Measurements from ENCODE around the gene FATE1.

FATE1 gene

DNA sequence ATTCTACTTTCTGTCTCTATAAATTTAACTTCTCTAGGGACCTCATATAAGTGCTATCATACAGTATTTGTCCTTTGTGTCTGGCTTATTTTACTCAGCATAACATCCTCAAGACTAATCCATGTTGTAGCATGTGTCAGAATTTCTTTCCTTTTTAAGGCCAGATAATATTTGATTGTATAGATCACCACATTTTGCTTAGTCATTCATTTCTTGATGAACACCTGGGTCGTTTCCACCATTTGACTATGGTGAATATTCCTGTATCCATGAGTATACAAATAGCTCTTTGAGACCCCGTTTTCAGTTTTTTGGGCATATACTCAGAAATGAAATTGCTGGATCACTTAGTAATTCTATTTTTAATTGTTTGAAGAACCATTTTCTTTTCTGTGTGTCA lies 30.7 kb downstream of the FATE1 start:
- DNase-seq = no peak

DNA sequence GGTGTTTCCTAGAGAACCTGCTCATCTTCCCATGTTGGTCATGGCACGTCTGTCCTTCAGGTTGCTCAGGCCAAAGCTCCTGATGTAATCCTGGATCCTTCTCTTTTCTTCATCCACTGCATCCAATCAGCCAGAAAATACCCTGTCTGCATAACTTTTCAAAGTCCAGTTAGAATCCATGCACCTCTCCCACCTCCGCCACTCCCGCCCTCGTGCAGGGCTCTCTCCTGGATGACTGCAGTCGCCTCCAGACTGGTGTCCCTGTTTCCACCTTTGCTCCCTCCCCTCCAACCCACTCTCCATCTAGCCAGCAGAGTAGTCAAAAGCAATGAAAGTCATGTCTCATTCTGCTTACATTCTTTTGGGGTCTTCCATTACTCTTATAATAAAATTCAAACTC lies 34.7 kb downstream of the FATE1 start:
- DNase-seq = no peak

DNA sequence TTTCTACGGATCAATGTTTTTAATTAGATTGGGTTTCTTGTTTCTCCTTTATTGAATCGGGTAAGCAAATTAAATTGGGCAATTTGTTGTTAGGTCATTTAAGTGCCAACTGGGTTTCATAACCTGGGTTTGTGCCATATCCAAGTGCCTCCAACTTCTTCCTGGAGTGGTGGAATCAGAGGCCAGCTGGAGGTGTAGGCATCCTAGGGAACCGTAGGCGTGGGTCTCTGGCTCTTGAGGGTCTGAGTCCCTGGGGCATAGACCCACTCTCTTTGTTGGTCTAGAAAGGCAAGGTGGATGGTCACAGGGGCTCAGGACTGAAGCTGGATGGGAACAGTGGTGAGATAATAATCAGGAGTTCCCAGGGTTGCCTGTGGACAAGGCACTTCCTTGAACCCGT lies 37.0 kb downstream of the FATE1 start:
- no peak for DNase-seq

DNA sequence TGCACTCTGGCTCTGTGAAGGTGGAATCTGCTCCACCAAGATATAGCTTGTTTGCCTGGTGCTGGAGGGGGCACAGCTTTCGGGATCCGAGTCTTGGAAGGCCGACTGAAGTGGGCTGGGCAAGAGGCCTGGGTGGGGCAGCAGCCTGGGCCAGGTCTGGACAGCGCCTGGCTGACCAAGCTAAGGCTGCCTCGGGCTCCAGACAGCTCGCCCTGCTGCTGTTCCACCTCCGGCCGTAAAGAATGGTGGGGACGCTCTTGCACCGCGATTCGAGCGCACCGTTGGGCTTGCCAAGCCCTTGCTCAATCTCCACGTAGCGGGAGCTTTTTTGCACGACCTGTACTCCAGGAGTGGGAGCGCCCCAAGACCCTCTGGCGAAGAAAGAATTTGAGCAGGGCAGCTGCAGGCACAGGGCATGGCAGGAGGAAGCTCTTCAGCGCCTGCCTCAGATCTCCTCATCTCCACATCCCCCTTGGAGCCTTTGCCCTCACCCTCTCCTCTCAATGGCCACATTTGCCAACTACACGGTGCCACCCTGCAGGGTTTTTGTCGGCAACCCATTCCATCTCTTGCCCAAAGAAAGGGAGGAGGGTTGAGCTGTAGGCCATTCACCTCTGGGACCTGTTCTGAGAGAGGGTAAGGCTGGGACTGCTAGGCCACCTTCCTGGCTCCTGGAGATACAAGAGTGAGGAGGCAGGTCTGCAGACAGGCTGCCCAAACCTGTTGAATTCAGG lies 37.6 kb downstream of the FATE1 start:
- DNase-seq = peak; percentile 7

DNA sequence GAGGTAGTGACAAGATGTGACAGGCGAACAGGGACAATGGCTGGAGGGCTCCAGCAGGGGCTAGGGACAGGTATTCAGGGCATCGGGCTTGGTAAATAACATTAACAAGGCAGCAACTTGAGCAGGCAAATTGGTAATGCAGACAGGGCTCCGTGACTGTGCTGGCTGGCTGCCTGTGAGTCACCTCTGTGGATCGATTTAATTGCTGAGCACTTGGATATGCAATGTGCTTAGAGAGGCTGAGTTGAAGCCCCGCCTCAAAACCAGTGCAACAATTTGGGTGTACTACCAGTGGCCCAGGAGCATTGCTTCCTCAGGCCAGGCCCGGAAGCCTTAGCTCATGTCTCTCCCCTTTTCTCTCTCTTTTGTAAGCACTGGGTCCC lies 38.2 kb downstream of the FATE1 start:
- DNase-seq = no peak

DNA sequence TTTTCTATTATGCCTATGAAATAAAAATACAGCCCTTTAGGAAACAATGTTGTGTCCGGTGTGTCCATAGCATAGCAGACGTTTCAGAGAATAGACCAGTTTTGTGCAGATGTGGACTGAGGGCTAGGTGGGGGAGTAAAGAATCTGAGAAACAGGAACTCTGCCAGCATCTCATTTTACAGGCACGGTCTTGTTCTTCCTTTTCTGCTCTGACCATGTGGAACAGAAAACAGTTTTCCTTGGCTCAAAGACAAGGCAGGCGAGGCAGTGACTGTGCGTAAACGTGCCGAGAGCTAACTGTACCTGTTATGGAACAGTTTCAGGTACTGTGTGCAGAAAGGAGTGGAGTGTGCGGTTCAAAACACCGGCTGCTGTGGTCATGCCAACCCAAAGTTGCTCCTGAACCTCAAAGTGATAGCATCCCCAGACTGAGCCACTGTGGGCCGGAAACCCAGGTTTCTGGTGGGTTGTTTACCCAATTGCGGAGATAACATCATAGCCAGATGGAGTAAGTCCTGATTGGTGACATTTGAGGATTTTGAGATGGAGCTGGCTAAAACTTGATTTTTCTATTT lies 38.9 kb downstream of the FATE1 start:
- DNase-seq = no peak

DNA sequence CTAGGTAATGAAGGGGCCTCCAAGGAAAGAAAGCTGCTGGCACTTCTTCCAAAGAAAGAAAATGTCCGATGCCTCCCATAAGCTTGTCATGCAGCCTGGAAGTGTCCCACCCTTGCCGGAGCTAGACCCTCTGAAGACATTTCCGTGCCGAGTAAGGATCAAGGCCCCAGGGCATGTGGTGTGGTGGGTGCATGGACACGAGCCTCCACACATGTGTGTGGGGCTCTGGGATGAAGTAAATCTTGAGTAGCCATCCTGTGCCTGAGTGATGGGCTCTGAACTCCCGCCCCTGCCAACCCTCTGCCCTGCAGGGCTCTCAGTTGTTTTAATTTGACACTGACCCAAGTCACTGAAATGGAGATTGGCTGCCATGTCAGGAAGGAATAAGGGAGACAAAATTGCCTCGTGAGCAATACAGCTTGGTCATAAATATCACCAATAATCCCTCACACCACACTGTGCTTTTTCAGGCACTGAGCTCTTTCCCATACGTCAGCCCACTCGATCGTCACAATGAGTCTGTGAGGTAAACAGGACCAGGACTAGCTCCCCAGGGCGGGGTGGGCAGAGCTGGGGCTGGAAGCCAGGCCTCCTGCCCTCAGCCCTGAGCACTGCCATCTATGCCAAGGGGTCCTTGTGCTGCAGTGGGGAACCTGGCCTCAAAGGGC lies 43.3 kb downstream of the FATE1 start:
- no peak for DNase-seq

DNA sequence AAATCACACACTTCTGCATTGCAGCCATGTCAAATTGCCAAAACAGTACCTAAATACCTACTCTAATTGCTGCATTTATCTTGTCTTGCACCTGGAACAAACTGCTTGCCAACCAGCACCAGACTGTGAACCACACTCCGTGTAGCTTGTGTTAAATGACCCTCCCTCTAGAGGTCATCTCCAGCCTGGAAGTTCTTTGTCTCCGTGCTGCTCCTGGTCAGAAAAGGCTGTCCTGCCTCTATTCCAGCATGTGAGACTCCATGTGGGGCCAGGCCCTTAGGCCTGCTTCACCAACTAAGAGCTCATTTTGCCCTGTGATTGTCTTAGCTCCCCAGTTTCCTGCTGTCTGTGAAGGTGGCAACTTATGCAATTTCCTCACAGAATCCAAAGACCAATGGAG lies 47.0 kb downstream of the FATE1 start:
- DNase-seq = no peak

DNA sequence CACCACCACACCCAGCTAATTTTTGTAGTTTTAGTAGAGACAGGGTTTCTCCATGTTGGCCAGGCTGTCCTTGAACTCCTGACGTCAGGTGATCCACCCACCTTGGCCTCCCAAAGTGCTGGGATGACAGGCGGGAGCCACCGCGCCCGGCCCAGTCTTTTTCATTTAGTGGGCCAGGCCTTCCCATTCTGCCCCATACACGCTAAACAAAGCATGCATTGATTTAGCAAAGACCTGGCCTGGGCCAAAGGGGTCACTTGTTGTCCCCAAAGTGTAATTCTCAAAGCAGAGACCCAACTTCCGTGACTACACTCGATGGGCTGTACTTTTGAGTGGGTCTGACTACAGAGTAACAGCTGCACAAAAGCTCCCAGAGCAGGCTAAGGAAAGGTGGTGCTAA lies 47.9 kb downstream of the FATE1 start:
- no peak for DNase-seq

DNA sequence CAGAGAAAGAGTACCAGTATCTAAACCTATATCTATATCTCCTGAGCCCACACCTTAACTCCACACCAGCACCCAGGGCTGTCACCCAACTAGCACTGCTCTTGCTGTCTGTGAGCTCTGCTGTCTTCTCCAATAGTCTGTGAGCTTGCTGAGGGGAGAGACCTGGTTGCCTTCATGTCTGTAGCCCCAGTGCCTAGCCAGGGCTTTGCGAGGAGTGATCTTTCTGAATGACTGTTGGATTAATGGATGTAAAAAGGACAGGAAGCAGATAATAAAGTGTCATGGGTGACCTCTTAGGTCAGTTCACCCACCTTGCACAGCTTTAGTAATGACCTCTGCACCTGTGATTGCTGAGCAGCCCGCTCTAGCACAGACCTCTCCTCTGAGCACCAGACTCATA lies 49.2 kb downstream of the FATE1 start:
- DNase-seq = no peak

DNA sequence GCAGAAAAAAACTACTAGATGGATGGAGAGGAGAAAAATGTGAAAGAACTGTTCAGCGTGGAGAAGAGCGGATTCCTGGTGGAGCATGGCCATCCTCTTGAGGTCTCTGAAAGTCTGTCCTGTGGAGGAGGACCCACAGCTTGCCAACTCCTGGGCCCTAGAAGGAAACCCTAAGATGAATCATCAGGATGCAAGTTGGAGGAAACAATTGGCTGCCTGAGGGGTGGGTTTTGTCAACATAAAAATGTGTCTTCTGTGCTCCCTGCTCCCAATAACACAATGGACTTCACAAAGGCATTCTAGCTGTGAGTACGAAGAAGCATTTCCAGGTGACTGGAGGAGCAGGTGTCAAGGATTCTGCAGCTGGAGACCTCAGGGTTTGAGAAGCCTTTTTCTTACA lies 55.9 kb downstream of the FATE1 start:
- no peak for DNase-seq
